Caco-2 (cell line): Measurements from ENCODE around the gene FHIT. TPM values are rescaled to one million over a fixed set of nuclear protein-coding genes. Genes with fewer than 3 reads are reported as not detected.

ENCODE experiments used
- BruUV-seq: library from RNA; stranded (reverse); fragments of 400-500 nt; replicated peaks from 2 replicates; lab custom pipeline; 2021; lab: Mats Ljungman, UMichigan
- CTCF ChIA-PET: fragments of 300-600 bp; sonication (Branson Sonifier 250); formaldehyde crosslinking; loops from one replicate; lab custom pipeline; 2022; ENCODE audit warnings: antibody characterized with exemption; lab: Charles Lee
- POLR2A ChIA-PET: fragments of 300-600 bp; sonication (Branson Sonifier 250); formaldehyde crosslinking; loops from one replicate; lab custom pipeline; 2022; ENCODE audit warnings: antibody characterized with exemption; lab: Charles Lee
- DNase-seq, 2 experiments: peaks; one replicate each; pipeline versions ENCODE4 v3.0.0 to v3.0.0-alpha.2; 2020 to 2022
- H3K27me3 ChIP-seq: replicated peaks from 2 replicates; pipeline ENCODE4 v1.6.0; 2011; ENCODE audit warnings: low read length; ENCODE audit not compliant: control insufficient read depth, insufficient read depth
- H3K36me3 ChIP-seq: 2 replicates; pipeline ENCODE4 v1.5.1; 2011; ENCODE audit warnings: low read length; ENCODE audit not compliant: control insufficient read depth, insufficient read depth
- H3K4me1 ChIP-seq: fragments of 250-450 bp; sonication (Bioruptor Pico); 2 replicates; pipeline ENCODE4 v1.5.1; 2020; ENCODE audit warnings: mild to moderate bottlenecking
- H3K4me3 ChIP-seq: 2 replicates; pipeline ENCODE4 v1.5.1; 2011; ENCODE audit warnings: low read depth, mild to moderate bottlenecking, control low read depth, low read length
- H3K9me3 ChIP-seq: fragments of 250-450 bp; sonication (Bioruptor Pico); 2 replicates; pipeline ENCODE4 v1.5.1; 2020; ENCODE audit warnings: mild to moderate bottlenecking, moderate library complexity
- H3K27ac Mint-ChIP-seq: one replicate; pipeline ENCODE4 v1.8.0; 2022; ENCODE audit warnings: mixed read lengths; ENCODE audit not compliant: unreplicated experiment
- H3K27me3 Mint-ChIP-seq: one replicate; pipeline ENCODE4 v1.8.0; 2022; ENCODE audit warnings: mixed read lengths; ENCODE audit not compliant: insufficient read depth, unreplicated experiment
- H3K36me3 Mint-ChIP-seq: one replicate; pipeline ENCODE4 v1.8.0; 2022; ENCODE audit warnings: mild to moderate bottlenecking, mixed read lengths; ENCODE audit not compliant: insufficient read depth, unreplicated experiment
- H3K4me1 Mint-ChIP-seq: one replicate; pipeline ENCODE4 v1.8.0; 2022; ENCODE audit warnings: low read depth, mixed read lengths; ENCODE audit not compliant: unreplicated experiment
- H3K4me3 Mint-ChIP-seq: one replicate; pipeline ENCODE4 v1.8.0; 2022; ENCODE audit warnings: mild to moderate bottlenecking, moderate library complexity, mixed read lengths; ENCODE audit not compliant: unreplicated experiment
- H3K9me3 Mint-ChIP-seq: one replicate; pipeline ENCODE4 v1.8.0; 2022; ENCODE audit warnings: mixed read lengths; ENCODE audit not compliant: unreplicated experiment
- intact Hi-C: fragments of 100-400 bp; cut with micrococcal nuclease; formaldehyde crosslinking; loops from one replicate; pipeline ENCODE4 v1.10.0; 2022; ENCODE audit not compliant: unreplicated experiment
- total RNA-seq: library from RNA; stranded (reverse); gene quantifications from 2 replicates; pipeline ENCODE4 v1.2.3, GENCODE V29; 2022
- TF ChIP-seq, protein P1 (sequence below), 2 experiments: fragments of 200-600 bp in 1 of 2; IDR thresholded peaks; 1 replicate in 1 of 2; 2 replicates in 1 of 2; pipeline versions ENCODE4 v1.5.1 to v1.8.0; 2011 to 2022; ENCODE audit warnings: antibody characterized with exemption in 1 of 2, control low read depth in 1 of 2, inconsistent platforms in 1 of 2, low read depth in 1 of 2, low read length in 1 of 2, mild to moderate bottlenecking in 1 of 2, moderate library complexity in 1 of 2; ENCODE audit not compliant: insufficient read depth in 1 of 2, severe bottlenecking in 1 of 2, unreplicated experiment in 1 of 2

The FHIT gene
- total RNA-seq, 1 experiment from 2014 or later = 8.3 TPM

- Mint-ChIP-seq H3K27ac (no peak overlapping the region), H3K27me3 (no peaks in the 10 kb centered on the region), H3K9me3 (no peaks in the 10 kb centered on the region), H3K36me3 (no peaks in the 10 kb centered on the region), H3K4me1 (peaks cover 24% of the 10 kb centered on the region), H3K4me3 (no peak overlapping the region)
- BruUV-seq = no TSS peak
- intact Hi-C loops = no loop called here
- TF ChIP-seq, protein P1, sequence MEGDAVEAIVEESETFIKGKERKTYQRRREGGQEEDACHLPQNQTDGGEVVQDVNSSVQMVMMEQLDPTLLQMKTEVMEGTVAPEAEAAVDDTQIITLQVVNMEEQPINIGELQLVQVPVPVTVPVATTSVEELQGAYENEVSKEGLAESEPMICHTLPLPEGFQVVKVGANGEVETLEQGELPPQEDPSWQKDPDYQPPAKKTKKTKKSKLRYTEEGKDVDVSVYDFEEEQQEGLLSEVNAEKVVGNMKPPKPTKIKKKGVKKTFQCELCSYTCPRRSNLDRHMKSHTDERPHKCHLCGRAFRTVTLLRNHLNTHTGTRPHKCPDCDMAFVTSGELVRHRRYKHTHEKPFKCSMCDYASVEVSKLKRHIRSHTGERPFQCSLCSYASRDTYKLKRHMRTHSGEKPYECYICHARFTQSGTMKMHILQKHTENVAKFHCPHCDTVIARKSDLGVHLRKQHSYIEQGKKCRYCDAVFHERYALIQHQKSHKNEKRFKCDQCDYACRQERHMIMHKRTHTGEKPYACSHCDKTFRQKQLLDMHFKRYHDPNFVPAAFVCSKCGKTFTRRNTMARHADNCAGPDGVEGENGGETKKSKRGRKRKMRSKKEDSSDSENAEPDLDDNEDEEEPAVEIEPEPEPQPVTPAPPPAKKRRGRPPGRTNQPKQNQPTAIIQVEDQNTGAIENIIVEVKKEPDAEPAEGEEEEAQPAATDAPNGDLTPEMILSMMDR (IDR thresholded peaks at IDR 0.05; ENCODE audit: insufficient read depth in 1 of 2, low read depth in 1 of 2, low read length in 1 of 2, severe bottlenecking in 1 of 2, unreplicated experiment in 1 of 2) = no peak
- no peaks in the 10 kb centered on the region for H3K27me3 ChIP-seq
- POLR2A ChIA-PET = no interaction called here
- H3K36me3 ChIP-seq = no peaks in the 10 kb centered on the region
- no peaks in the 10 kb centered on the region for H3K9me3 ChIP-seq
- CTCF ChIA-PET = no interaction called here
- H3K4me3 ChIP-seq = no peak overlapping the region
- no peak for DNase-seq
- H3K4me1 ChIP-seq = peaks cover 20% of the 10 kb centered on the region
Measured at GRCh38 chr3:60101621-60102020, 1149.6 kb downstream of the FHIT start.

GRCh38 chr3:60096403-60096802 is 1154.8 kb downstream of the FHIT start:
- CTCF ChIA-PET = no interaction called here
- no peaks in the 10 kb centered on the region for H3K27me3 ChIP-seq
- BruUV-seq = no TSS peak
- TF ChIP-seq, protein P1 (IDR thresholded peaks at IDR 0.05; ENCODE audit: insufficient read depth in 1 of 2, low read depth in 1 of 2, low read length in 1 of 2, severe bottlenecking in 1 of 2, unreplicated experiment in 1 of 2) = no peak
- peaks cover 17% of the 10 kb centered on the region for H3K9me3 Mint-ChIP-seq
- POLR2A ChIA-PET = no interaction called here
- H3K4me3 Mint-ChIP-seq = no peak overlapping the region
- no peak overlapping the region for H3K27ac Mint-ChIP-seq
- peaks cover 11% of the 10 kb centered on the region; the same call in 1 of the 2 replicates for H3K4me1 ChIP-seq
- no peak for DNase-seq
- H3K36me3 ChIP-seq = no peaks in the 10 kb centered on the region
- H3K27me3 Mint-ChIP-seq = no peaks in the 10 kb centered on the region
- H3K4me3 ChIP-seq = no peak overlapping the region
- H3K4me1 Mint-ChIP-seq = peaks cover 13% of the 10 kb centered on the region
- intact Hi-C loops = no loop called here
- H3K9me3 ChIP-seq = no peaks in the 10 kb centered on the region
- H3K36me3 Mint-ChIP-seq = no peaks in the 10 kb centered on the region

GRCh38 chr3:60095930-60096329 is 1155.3 kb downstream of the FHIT start:
- no peaks in the 10 kb centered on the region for H3K9me3 ChIP-seq
- ChIA-PET CTCF (no interaction called here), POLR2A (no interaction called here)
- H3K4me3 Mint-ChIP-seq = no peak overlapping the region
- peaks cover 6% of the 10 kb centered on the region; the same call in 1 of the 2 replicates for H3K4me1 ChIP-seq
- no peak for DNase-seq
- H3K4me3 ChIP-seq = no peak overlapping the region
- H3K27me3 Mint-ChIP-seq = no peaks in the 10 kb centered on the region
- H3K9me3 Mint-ChIP-seq = peaks cover 17% of the 10 kb centered on the region
- H3K27ac Mint-ChIP-seq = no peak overlapping the region
- no peaks in the 10 kb centered on the region for H3K36me3 ChIP-seq
- no peaks in the 10 kb centered on the region for H3K27me3 ChIP-seq
- peaks cover 8% of the 10 kb centered on the region for H3K4me1 Mint-ChIP-seq
- BruUV-seq = no TSS peak
- TF ChIP-seq, protein P1 (IDR thresholded peaks at IDR 0.05; ENCODE audit: insufficient read depth in 1 of 2, low read depth in 1 of 2, low read length in 1 of 2, severe bottlenecking in 1 of 2, unreplicated experiment in 1 of 2) = no peak
- no peaks in the 10 kb centered on the region for H3K36me3 Mint-ChIP-seq
- intact Hi-C loops = no loop called here
